Measurements from ENCODE around the gene CWC27. TPM values are rescaled to one million over a fixed set of nuclear protein-coding genes. Genes with fewer than 3 reads are reported as not detected.
A peak's percentile ranks its signal among the peaks of the same experiment; 100 is the strongest.
"Not testable (repeated sequence)": the region's sequence is repeated elsewhere in the genome, so short reads cannot be mapped to it uniquely, and the experiment has no call there.

The CWC27 gene
- total RNA-seq, 1 donor from 2014 or later: 33.4 TPM

GRCh38 chr5:64811050-64811640 is 42.4 kb downstream of the CWC27 start:
- no peaks in the 10 kb centered on the region for H3K27me3 Mint-ChIP-seq
- H3K36me3 Mint-ChIP-seq (ENCODE audit: insufficient read depth): peaks cover 2% of the 10 kb centered on the region
- H3K9me3 Mint-ChIP-seq (ENCODE audit: low read depth): no peaks in the 10 kb centered on the region
- no peak for DNase-seq (ENCODE audit: low spot score, unreplicated experiment)
- no peak overlapping the region for H3K4me3 Mint-ChIP-seq (ENCODE audit: low read depth)
- H3K4me1 Mint-ChIP-seq (ENCODE audit: low read depth): no peaks in the 10 kb centered on the region
- TF ChIP-seq CTCF (IDR thresholded peaks at IDR 0.05; ENCODE audit: unreplicated experiment): peak; percentile 82
- no peak overlapping the region for H3K27ac Mint-ChIP-seq

GRCh38 chr5:64814073-64814472 is 45.3 kb downstream of the CWC27 start:
- Mint-ChIP-seq H3K4me1 (ENCODE audit: low read depth) (peaks cover 1% of the 10 kb centered on the region), H3K4me3 (ENCODE audit: low read depth) (no peak overlapping the region), H3K27ac (no peak overlapping the region), H3K36me3 (ENCODE audit: insufficient read depth) (peaks cover 3% of the 10 kb centered on the region), H3K9me3 (ENCODE audit: low read depth) (no peaks in the 10 kb centered on the region), H3K27me3 (no peaks in the 10 kb centered on the region)
- DNase-seq (ENCODE audit: low spot score, unreplicated experiment): no peak
- no peak for TF ChIP-seq CTCF (IDR thresholded peaks at IDR 0.05; ENCODE audit: unreplicated experiment)

- Mint-ChIP-seq H3K36me3 (ENCODE audit: insufficient read depth) (peaks cover 1% of the 10 kb centered on the region), H3K4me1 (ENCODE audit: low read depth) (peaks cover 3% of the 10 kb centered on the region), H3K27ac (no peak overlapping the region), H3K9me3 (ENCODE audit: low read depth) (no peaks in the 10 kb centered on the region), H3K4me3 (ENCODE audit: low read depth) (no peak overlapping the region), H3K27me3 (no peaks in the 10 kb centered on the region)
- no peak for DNase-seq (ENCODE audit: low spot score, unreplicated experiment)
- no peak for TF ChIP-seq CTCF (IDR thresholded peaks at IDR 0.05; ENCODE audit: unreplicated experiment)
Observed at GRCh38 chr5:64818245-64818644, 49.5 kb downstream of the CWC27 start.

GRCh38 chr5:64819345-64819744 is 50.6 kb downstream of the CWC27 start:
- DNase-seq (ENCODE audit: low spot score, unreplicated experiment); H3K4me3 Mint-ChIP-seq (ENCODE audit: low read depth); H3K4me1 Mint-ChIP-seq (ENCODE audit: low read depth); H3K27me3 Mint-ChIP-seq; H3K9me3 Mint-ChIP-seq (ENCODE audit: low read depth); H3K36me3 Mint-ChIP-seq (ENCODE audit: insufficient read depth): not testable (repeated sequence)
- peak overlapping the region; percentile 5 for H3K27ac Mint-ChIP-seq

- no peak for DNase-seq (ENCODE audit: low spot score, unreplicated experiment)
- H3K27me3 Mint-ChIP-seq: no peaks in the 10 kb centered on the region
- H3K27ac Mint-ChIP-seq: peak overlapping the region; percentile 76
- TF ChIP-seq CTCF (IDR thresholded peaks at IDR 0.05; ENCODE audit: unreplicated experiment): no peak
- no peaks in the 10 kb centered on the region for H3K36me3 Mint-ChIP-seq (ENCODE audit: insufficient read depth)
- H3K4me1 Mint-ChIP-seq (ENCODE audit: low read depth): peaks cover 3% of the 10 kb centered on the region
- no peak overlapping the region for H3K4me3 Mint-ChIP-seq (ENCODE audit: low read depth)
- H3K9me3 Mint-ChIP-seq (ENCODE audit: low read depth): no peaks in the 10 kb centered on the region
Observed at GRCh38 chr5:64822320-64822719, 53.6 kb downstream of the CWC27 start.

- H3K9me3 Mint-ChIP-seq (ENCODE audit: low read depth): no peaks in the 10 kb centered on the region
- H3K27me3 Mint-ChIP-seq: no peaks in the 10 kb centered on the region
- H3K27ac Mint-ChIP-seq: no peak overlapping the region
- no peak overlapping the region for H3K4me3 Mint-ChIP-seq (ENCODE audit: low read depth)
- no peak for TF ChIP-seq CTCF (IDR thresholded peaks at IDR 0.05; ENCODE audit: unreplicated experiment)
- peaks cover 2% of the 10 kb centered on the region for H3K4me1 Mint-ChIP-seq (ENCODE audit: low read depth)
- H3K36me3 Mint-ChIP-seq (ENCODE audit: insufficient read depth): peaks cover 8% of the 10 kb centered on the region
- DNase-seq (ENCODE audit: low spot score, unreplicated experiment): no peak
Observed at GRCh38 chr5:64826541-64826940, 57.8 kb downstream of the CWC27 start.
